Measurements from ENCODE around the gene HLA-DMB.

The HLA-DMB gene

GRCh38 chr6:32912951-32913350 is 27.9 kb downstream of the HLA-DMB start:
- no peak for DNase-seq (ENCODE audit: low read depth in 2 of 3, low spot score in 2 of 3)

- DNase-seq (ENCODE audit: low read depth in 2 of 3, low spot score in 2 of 3), result no peak
Measured at GRCh38 chr6:32908897-32909296, 31.9 kb downstream of the HLA-DMB start.

- DNase-seq (ENCODE audit: low read depth in 2 of 3, low spot score in 2 of 3), result no peak
Measured at GRCh38 chr6:32906539-32906938, 34.3 kb downstream of the HLA-DMB start.

GRCh38 chr6:32905078-32905477 is 35.8 kb downstream of the HLA-DMB start:
- DNase-seq (ENCODE audit: low read depth in 2 of 3, low spot score in 2 of 3), result no peak

- no peak for DNase-seq (ENCODE audit: low read depth in 2 of 3, low spot score in 2 of 3)
Measured at GRCh38 chr6:32903952-32904351, 36.9 kb downstream of the HLA-DMB start.

GRCh38 chr6:32895006-32895345 is 45.9 kb downstream of the HLA-DMB start:
- DNase-seq (ENCODE audit: low read depth in 2 of 3, low spot score in 2 of 3), result no peak

- peak; percentile 88 to 99 (median 96) for DNase-seq (ENCODE audit: low read depth in 2 of 3, low spot score in 2 of 3)
Measured at GRCh38 chr6:32894085-32895005, 46.5 kb downstream of the HLA-DMB start.

GRCh38 chr6:32890831-32891230 is 50.0 kb downstream of the HLA-DMB start:
- no peak for DNase-seq (ENCODE audit: low read depth in 2 of 3, low spot score in 2 of 3)

- DNase-seq (ENCODE audit: low read depth in 2 of 3, low spot score in 2 of 3), result no peak
Measured at GRCh38 chr6:32889533-32889932, 51.3 kb downstream of the HLA-DMB start.

- no peak for DNase-seq (ENCODE audit: low read depth in 2 of 3, low spot score in 2 of 3)
Measured at GRCh38 chr6:32888576-32888975, 52.3 kb downstream of the HLA-DMB start.

GRCh38 chr6:32887616-32888015 is 53.2 kb downstream of the HLA-DMB start:
- no peak for DNase-seq (ENCODE audit: low read depth in 2 of 3, low spot score in 2 of 3)

- DNase-seq (ENCODE audit: low read depth in 2 of 3, low spot score in 2 of 3), result no peak
Measured at GRCh38 chr6:32886681-32887383, 54.0 kb downstream of the HLA-DMB start.

GRCh38 chr6:32885698-32886286 is 55.0 kb downstream of the HLA-DMB start:
- no peak for DNase-seq (ENCODE audit: low read depth in 2 of 3, low spot score in 2 of 3)

Measured in activated CD8-positive, alpha-beta memory T cell treated with anti-CD3 and anti-CD28 coated beads for 48 hours (primary cell).